IPS-18a (cell line): ENCODE results near the gene ANKZF1.

Experiments
- H3K27ac ChIP-seq: one replicate; pipeline ENCODE4 v1.5.1; 2013; ENCODE audit warnings: low read length
- H3K27me3 ChIP-seq: one replicate; pipeline ENCODE4 v1.6.1; 2013; ENCODE audit warnings: mild to moderate bottlenecking, low read length; ENCODE audit not compliant: control insufficient read depth, insufficient read depth
- H3K36me3 ChIP-seq: one replicate; pipeline ENCODE4 v1.6.1; 2013; ENCODE audit warnings: low read depth, low read length; ENCODE audit not compliant: control insufficient read depth
- H3K4me1 ChIP-seq: one replicate; pipeline ENCODE4 v1.6.1; 2013; ENCODE audit warnings: low read depth, low read length; ENCODE audit not compliant: control insufficient read depth
- H3K4me3 ChIP-seq: one replicate; pipeline ENCODE4 v1.5.1; 2013; ENCODE audit warnings: low read length
- H3K9ac ChIP-seq: one replicate; pipeline ENCODE4 v1.6.1; 2013; ENCODE audit warnings: mild to moderate bottlenecking, low read length, moderate library complexity
- H3K9me3 ChIP-seq: one replicate; pipeline ENCODE4 v1.6.1; 2013; ENCODE audit warnings: low read depth, low read length; ENCODE audit not compliant: control insufficient read depth

The ANKZF1 gene

GRCh38 chr2:219219784-219220532, 9.6 kb upstream of the ANKZF1 start:
- Histone ChIP-seq H3K27me3 (no peaks in the 10 kb centered on the region), H3K9ac (peak overlapping the region; percentile 67), H3K4me3 (peak overlapping the region; percentile 83), H3K36me3 (peaks cover 26% of the 10 kb centered on the region), H3K4me1 (peaks cover 6% of the 10 kb centered on the region), H3K27ac (no peak overlapping the region), H3K9me3 (no peaks in the 10 kb centered on the region)

- Histone ChIP-seq H3K4me1 (peaks cover 6% of the 10 kb centered on the region), H3K27me3 (no peaks in the 10 kb centered on the region), H3K9ac (no peak overlapping the region), H3K27ac (no peak overlapping the region), H3K36me3 (peaks cover 25% of the 10 kb centered on the region), H3K9me3 (no peaks in the 10 kb centered on the region), H3K4me3 (no peak overlapping the region)
Measured at GRCh38 chr2:219220652-219221402, 8.8 kb upstream of the ANKZF1 start.

GRCh38 chr2:219221957-219222518, 7.6 kb upstream of the ANKZF1 start:
- Histone ChIP-seq H3K36me3 (peaks cover 25% of the 10 kb centered on the region), H3K27ac (no peak overlapping the region), H3K9ac (no peak overlapping the region), H3K9me3 (no peaks in the 10 kb centered on the region), H3K27me3 (no peaks in the 10 kb centered on the region), H3K4me1 (peaks cover 6% of the 10 kb centered on the region), H3K4me3 (no peak overlapping the region)

GRCh38 chr2:219223831-219224610, 5.6 kb upstream of the ANKZF1 start:
- H3K9ac ChIP-seq: no peak overlapping the region
- H3K9me3 ChIP-seq: no peaks in the 10 kb centered on the region
- no peak overlapping the region for H3K27ac ChIP-seq
- peaks cover 6% of the 10 kb centered on the region for H3K4me1 ChIP-seq
- H3K4me3 ChIP-seq: no peak overlapping the region
- H3K27me3 ChIP-seq: no peaks in the 10 kb centered on the region
- H3K36me3 ChIP-seq: peaks cover 25% of the 10 kb centered on the region

DNA sequence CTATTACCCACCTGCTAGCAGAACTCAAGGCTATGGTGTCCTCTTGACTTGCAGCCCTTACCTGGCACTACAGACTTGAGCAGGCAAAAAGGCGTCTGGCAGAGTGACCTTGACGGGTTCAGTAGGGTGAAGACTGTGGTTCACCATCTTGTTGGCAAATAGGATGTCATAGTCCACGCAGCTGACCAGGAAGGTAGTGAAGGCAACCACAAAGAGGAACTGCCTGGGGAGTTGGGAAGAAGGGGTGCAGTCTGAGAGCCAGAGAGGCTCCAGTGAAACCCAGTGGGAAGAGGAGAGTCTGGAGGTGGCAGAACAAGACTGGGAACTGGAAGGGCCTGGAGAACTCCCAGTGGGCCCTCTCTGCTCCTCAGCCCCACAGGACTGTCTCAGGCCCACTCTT, 4.3 kb upstream of the ANKZF1 start:
- H3K27me3 ChIP-seq: no peaks in the 10 kb centered on the region
- no peak overlapping the region for H3K4me3 ChIP-seq
- no peaks in the 10 kb centered on the region for H3K9me3 ChIP-seq
- H3K36me3 ChIP-seq: peaks cover 25% of the 10 kb centered on the region
- H3K9ac ChIP-seq: no peak overlapping the region
- H3K4me1 ChIP-seq: peaks cover under 1% of the 10 kb centered on the region
- H3K27ac ChIP-seq: no peak overlapping the region

GRCh38 chr2:219228041-219228910, 1.3 kb upstream of the ANKZF1 start:
- no peaks in the 10 kb centered on the region for H3K27me3 ChIP-seq
- H3K36me3 ChIP-seq: peaks cover 31% of the 10 kb centered on the region
- H3K4me3 ChIP-seq: peak overlapping the region; percentile 98
- peaks cover 3% of the 10 kb centered on the region for H3K4me1 ChIP-seq
- H3K27ac ChIP-seq: no peak overlapping the region
- H3K9ac ChIP-seq: peak overlapping the region; percentile 95
- H3K9me3 ChIP-seq: no peaks in the 10 kb centered on the region

DNA sequence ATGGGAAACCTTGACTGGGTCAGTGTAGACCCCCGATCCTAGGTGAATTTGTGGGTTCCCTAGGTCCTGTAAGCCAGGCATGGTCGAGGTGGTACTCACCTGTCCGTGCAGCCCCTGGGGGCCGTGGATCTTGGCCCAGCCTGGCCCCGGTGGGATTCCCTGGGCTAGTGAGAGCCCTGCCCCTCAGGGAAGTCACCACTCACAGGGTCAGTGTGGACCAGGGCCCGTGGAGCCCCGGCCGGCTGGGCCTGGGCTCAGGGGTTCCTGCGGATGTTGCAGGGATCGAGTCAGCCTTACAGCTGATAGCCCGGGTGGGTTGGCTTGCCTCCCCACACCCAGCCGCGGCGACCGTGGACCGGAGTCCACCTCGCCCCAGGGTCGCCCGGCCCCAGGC, 698 bp upstream of the ANKZF1 start:
- peaks cover 3% of the 10 kb centered on the region for H3K4me1 ChIP-seq
- H3K9ac ChIP-seq: peak overlapping the region; percentile 95
- H3K9me3 ChIP-seq: no peaks in the 10 kb centered on the region
- no peak overlapping the region for H3K27ac ChIP-seq
- H3K27me3 ChIP-seq: no peaks in the 10 kb centered on the region
- H3K36me3 ChIP-seq: peaks cover 29% of the 10 kb centered on the region
- H3K4me3 ChIP-seq: peak overlapping the region; percentile 98

- no peaks in the 10 kb centered on the region for H3K27me3 ChIP-seq
- H3K36me3 ChIP-seq: peaks cover 29% of the 10 kb centered on the region
- peaks cover 3% of the 10 kb centered on the region for H3K4me1 ChIP-seq
- H3K9ac ChIP-seq: peak overlapping the region; percentile 95
- H3K27ac ChIP-seq: peak overlapping the region; percentile 83
- H3K9me3 ChIP-seq: no peaks in the 10 kb centered on the region
- H3K4me3 ChIP-seq: peak overlapping the region; percentile 98
Measured at GRCh38 chr2:219230059-219230540, 494 bp downstream of the ANKZF1 start.

GRCh38 chr2:219234331-219234730, 4.7 kb downstream of the ANKZF1 start:
- Histone ChIP-seq H3K4me1 (peaks cover 3% of the 10 kb centered on the region), H3K4me3 (no peak overlapping the region), H3K27ac (no peak overlapping the region), H3K27me3 (no peaks in the 10 kb centered on the region), H3K9me3 (no peaks in the 10 kb centered on the region), H3K36me3 (peaks cover 59% of the 10 kb centered on the region), H3K9ac (no peak overlapping the region)

GRCh38 chr2:219243291-219243761, 13.7 kb downstream of the ANKZF1 start:
- Histone ChIP-seq H3K27ac (no peak overlapping the region), H3K4me1 (peaks cover 5% of the 10 kb centered on the region), H3K9ac (no peak overlapping the region), H3K4me3 (no peak overlapping the region), H3K27me3 (no peaks in the 10 kb centered on the region), H3K9me3 (no peaks in the 10 kb centered on the region), H3K36me3 (peaks cover 9% of the 10 kb centered on the region)
